K562 (cell line): ENCODE data around the gene PAQR6. TPM values are rescaled to one million over a fixed set of nuclear protein-coding genes. Genes with fewer than 3 reads are reported as not detected.

ENCODE experiments used
- SIN3A ChIP-seq, 2 experiments: fragments of 150-350 bp in 1 of 2; IDR thresholded peaks; 2 replicates each; pipeline ENCODE4 v1.6.1; 2011 to 2016; ENCODE audit warnings: borderline replicate concordance in 2 of 2, low read depth in 2 of 2, low read length in 2 of 2, mild to moderate bottlenecking in 2 of 2, moderate library complexity in 2 of 2; ENCODE audit not compliant: control insufficient read depth in 1 of 2
- polyA plus RNA-seq, 8 experiments: library from polyadenylated mRNA; depleted of rRNA in 4 of 8; stranded (reverse) in 5 of 8; unstranded in 3 of 8; fragments of >200 nt; fragmentation: Nextera tagmentation in 2 of 8; fragmentation: Illumina TruSeq in 1 of 8; extraction: Ambion mirVana in 2 of 8; extraction: Trizol in 1 of 8; gene quantifications; 2 replicates each; pipeline versions ENCODE4 v1.2.1 to v1.2.3, GENCODE V29; 2011 to 2014; ENCODE audit warnings: inconsistent platforms in 1 of 8, missing spikeins in 1 of 8
- total RNA-seq, 7 experiments: library from RNA; depleted of rRNA in 6 of 7; stranded (reverse); fragments of >200 nt in 6 of 7; fragmentation: Illumina TruSeq in 2 of 7; extraction: Trizol in 2 of 7; gene quantifications; 2 replicates each; pipeline versions ENCODE4 v1.2.1 to v1.2.3, GENCODE V29; 2011 to 2021; ENCODE audit warnings: low replicate concordance in 1 of 7

PAQR6 gene
- total and polyA plus RNA-seq, 9 of the 15 experiments (the other 6 are each of a cell fraction or from before 2014, with no cell fraction given): 0.07 to 1.8 (median 0.62) TPM

GRCh38 chr1:156193488-156194299 is 54.2 kb downstream of the PAQR6 start, which contains the start of gene SLC25A44 (continued):
- TF ChIP-seq SIN3A (IDR thresholded peaks at IDR 0.05; ENCODE audit: borderline replicate concordance in 2 of 2, control insufficient read depth in 1 of 2, low read depth in 2 of 2, low read length in 2 of 2): peak; percentile 52 to 82; a peak in 2 of 4 replicates

Other genes with a start within 250 kb of the PAQR6 start
Only the 7 nearest of the 17 such genes appear.
- 9.0 and 13.9 TPM in 2 replicates for gene SLC25A44, start 54.0 kb downstream of the PAQR6 start, total RNA-seq (2014; rRNA removed)
- gene SLC25A44, start 54.0 kb downstream of the PAQR6 start, total RNA-seq (2014; rRNA removed; fragmentation: Illumina TruSeq; extraction: Trizol): 11.9 and 12.2 TPM in 2 replicates
- 12.2 and 12.5 TPM in 2 replicates for gene SLC25A44, start 54.0 kb downstream of the PAQR6 start, total RNA-seq (2015; rRNA removed; fragmentation: Illumina TruSeq; extraction: Trizol)
- 12.7 and 16.2 TPM in 2 replicates for gene SLC25A44, start 54.0 kb downstream of the PAQR6 start, total RNA-seq (2021)
- gene SLC25A44, start 54.0 kb downstream of the PAQR6 start, polyA plus RNA-seq (2011; rRNA removed): 21.8 and 27.7 TPM in 2 replicates
- gene SLC25A44, start 54.0 kb downstream of the PAQR6 start, polyA plus RNA-seq (2014; fragmentation: Illumina TruSeq; extraction: Trizol): 22.8 and 25.2 TPM in 2 replicates
- 1 to 10 TPM; 4.4 to 7.5 TPM for gene SLC25A44, start 54.0 kb downstream of the PAQR6 start, polyA plus RNA-seq (2014; fragmentation: Nextera tagmentation; extraction: Ambion mirVana)
- 11.2 and 12.8 TPM in 2 replicates for gene SLC25A44, start 54.0 kb downstream of the PAQR6 start, polyA plus RNA-seq (2014; rRNA removed)
- gene PMF1, start 35.0 kb downstream of the PAQR6 start, total RNA-seq (2014; rRNA removed): 88.4 and 88.8 TPM in 2 replicates
- 44.2 and 50.3 TPM in 2 replicates for gene PMF1, start 35.0 kb downstream of the PAQR6 start, total RNA-seq (2014; rRNA removed; fragmentation: Illumina TruSeq; extraction: Trizol)
- 61.5 and 63.0 TPM in 2 replicates for gene PMF1, start 35.0 kb downstream of the PAQR6 start, total RNA-seq (2015; rRNA removed; fragmentation: Illumina TruSeq; extraction: Trizol)
- 69.8 and 71.0 TPM in 2 replicates for gene PMF1, start 35.0 kb downstream of the PAQR6 start, total RNA-seq (2021)
- gene PMF1, start 35.0 kb downstream of the PAQR6 start, polyA plus RNA-seq (2011; rRNA removed): 74.1 and 79.0 TPM in 2 replicates
- gene PMF1, start 35.0 kb downstream of the PAQR6 start, polyA plus RNA-seq (2014; fragmentation: Illumina TruSeq; extraction: Trizol): 80.5 and 82.2 TPM in 2 replicates
- 10 to 100 TPM in 1 of 2 experiments, 1 to 10 TPM in 1; 9.4 to 18.9 TPM for gene PMF1, start 35.0 kb downstream of the PAQR6 start, polyA plus RNA-seq (2014; fragmentation: Nextera tagmentation; extraction: Ambion mirVana)
- gene PMF1, start 35.0 kb downstream of the PAQR6 start, polyA plus RNA-seq (2014; rRNA removed): 89.5 and 92.9 TPM in 2 replicates
- gene BGLAP, start 5.9 kb downstream of the PAQR6 start, total RNA-seq (2014; rRNA removed): 0.23 and 0.82 TPM in 2 replicates
- gene BGLAP, start 5.9 kb downstream of the PAQR6 start, total RNA-seq (2014; rRNA removed; fragmentation: Illumina TruSeq; extraction: Trizol): 0.15 TPM in 1 of 2 replicates, not detected in the other
- 0.33 and 0.49 TPM in 2 replicates for gene BGLAP, start 5.9 kb downstream of the PAQR6 start, total RNA-seq (2015; rRNA removed; fragmentation: Illumina TruSeq; extraction: Trizol)
- gene BGLAP, start 5.9 kb downstream of the PAQR6 start, total RNA-seq (2021): 0.22 and 1.2 TPM in 2 replicates
- 0.54 and 0.92 TPM in 2 replicates for gene BGLAP, start 5.9 kb downstream of the PAQR6 start, polyA plus RNA-seq (2011; rRNA removed)
- gene BGLAP, start 5.9 kb downstream of the PAQR6 start, polyA plus RNA-seq (2014; fragmentation: Illumina TruSeq; extraction: Trizol): not detected in 2 replicates
- not detected for gene BGLAP, start 5.9 kb downstream of the PAQR6 start, polyA plus RNA-seq (2014; fragmentation: Nextera tagmentation; extraction: Ambion mirVana)
- gene BGLAP, start 5.9 kb downstream of the PAQR6 start, polyA plus RNA-seq (2014; rRNA removed): 1.4 and 1.6 TPM in 2 replicates
- 56.0 and 71.6 TPM in 2 replicates for gene SMG5, start 34.8 kb upstream of the PAQR6 start, total RNA-seq (2014; rRNA removed)
- gene SMG5, start 34.8 kb upstream of the PAQR6 start, total RNA-seq (2014; rRNA removed; fragmentation: Illumina TruSeq; extraction: Trizol): 33.1 and 41.4 TPM in 2 replicates
- gene SMG5, start 34.8 kb upstream of the PAQR6 start, total RNA-seq (2015; rRNA removed; fragmentation: Illumina TruSeq; extraction: Trizol): 53.1 and 53.7 TPM in 2 replicates
- gene SMG5, start 34.8 kb upstream of the PAQR6 start, total RNA-seq (2021): 78.4 and 85.9 TPM in 2 replicates
- 41.4 and 53.9 TPM in 2 replicates for gene SMG5, start 34.8 kb upstream of the PAQR6 start, polyA plus RNA-seq (2011; rRNA removed)
- gene SMG5, start 34.8 kb upstream of the PAQR6 start, polyA plus RNA-seq (2014; fragmentation: Illumina TruSeq; extraction: Trizol): 69.4 and 69.7 TPM in 2 replicates
- gene SMG5, start 34.8 kb upstream of the PAQR6 start, polyA plus RNA-seq (2014; fragmentation: Nextera tagmentation; extraction: Ambion mirVana): 1 to 10 TPM; 1.4 to 1.6 TPM
- gene SMG5, start 34.8 kb upstream of the PAQR6 start, polyA plus RNA-seq (2014; rRNA removed): 53.0 and 58.7 TPM in 2 replicates
- 3.8 and 6.9 TPM in 2 replicates for gene TMEM79, start 36.3 kb upstream of the PAQR6 start, total RNA-seq (2014; rRNA removed)
- gene TMEM79, start 36.3 kb upstream of the PAQR6 start, total RNA-seq (2014; rRNA removed; fragmentation: Illumina TruSeq; extraction: Trizol): 2.1 and 2.6 TPM in 2 replicates
- 5.1 and 5.4 TPM in 2 replicates for gene TMEM79, start 36.3 kb upstream of the PAQR6 start, total RNA-seq (2015; rRNA removed; fragmentation: Illumina TruSeq; extraction: Trizol)
- gene TMEM79, start 36.3 kb upstream of the PAQR6 start, total RNA-seq (2021): 6.8 and 7.2 TPM in 2 replicates
- 4.0 and 4.8 TPM in 2 replicates for gene TMEM79, start 36.3 kb upstream of the PAQR6 start, polyA plus RNA-seq (2011; rRNA removed)
- 5.6 and 5.7 TPM in 2 replicates for gene TMEM79, start 36.3 kb upstream of the PAQR6 start, polyA plus RNA-seq (2014; fragmentation: Illumina TruSeq; extraction: Trizol)
- 1 to 10 TPM in 1 of 2 experiments, under 1 TPM in 1; 0.69 to 1.2 TPM for gene TMEM79, start 36.3 kb upstream of the PAQR6 start, polyA plus RNA-seq (2014; fragmentation: Nextera tagmentation; extraction: Ambion mirVana)
- gene TMEM79, start 36.3 kb upstream of the PAQR6 start, polyA plus RNA-seq (2014; rRNA removed): 6.1 and 8.3 TPM in 2 replicates
- 25.7 and 27.0 TPM in 2 replicates for gene GLMP, start 47.6 kb upstream of the PAQR6 start, total RNA-seq (2014; rRNA removed)
- 10.1 and 12.8 TPM in 2 replicates for gene GLMP, start 47.6 kb upstream of the PAQR6 start, total RNA-seq (2014; rRNA removed; fragmentation: Illumina TruSeq; extraction: Trizol)
- 18.5 and 19.7 TPM in 2 replicates for gene GLMP, start 47.6 kb upstream of the PAQR6 start, total RNA-seq (2015; rRNA removed; fragmentation: Illumina TruSeq; extraction: Trizol)
- 22.7 and 23.7 TPM in 2 replicates for gene GLMP, start 47.6 kb upstream of the PAQR6 start, total RNA-seq (2021)
- gene GLMP, start 47.6 kb upstream of the PAQR6 start, polyA plus RNA-seq (2011; rRNA removed): 8.3 and 15.5 TPM in 2 replicates
- gene GLMP, start 47.6 kb upstream of the PAQR6 start, polyA plus RNA-seq (2014; fragmentation: Illumina TruSeq; extraction: Trizol): 28.2 and 29.1 TPM in 2 replicates
- gene GLMP, start 47.6 kb upstream of the PAQR6 start, polyA plus RNA-seq (2014; fragmentation: Nextera tagmentation; extraction: Ambion mirVana): 10 to 100 TPM; 11.0 to 22.4 TPM
- gene GLMP, start 47.6 kb upstream of the PAQR6 start, polyA plus RNA-seq (2014; rRNA removed): 21.7 and 24.5 TPM in 2 replicates
- not detected in 2 replicates for gene VHLL, start 51.3 kb upstream of the PAQR6 start, total RNA-seq (2014; rRNA removed)
- not detected in 2 replicates for gene VHLL, start 51.3 kb upstream of the PAQR6 start, total RNA-seq (2014; rRNA removed; fragmentation: Illumina TruSeq; extraction: Trizol)
- gene VHLL, start 51.3 kb upstream of the PAQR6 start, total RNA-seq (2015; rRNA removed; fragmentation: Illumina TruSeq; extraction: Trizol): not detected in 2 replicates
- not detected in 2 replicates for gene VHLL, start 51.3 kb upstream of the PAQR6 start, total RNA-seq (2021)
- gene VHLL, start 51.3 kb upstream of the PAQR6 start, polyA plus RNA-seq (2011; rRNA removed): not detected in 2 replicates
- not detected in 2 replicates for gene VHLL, start 51.3 kb upstream of the PAQR6 start, polyA plus RNA-seq (2014; fragmentation: Illumina TruSeq; extraction: Trizol)
- not detected for gene VHLL, start 51.3 kb upstream of the PAQR6 start, polyA plus RNA-seq (2014; fragmentation: Nextera tagmentation; extraction: Ambion mirVana)
- not detected in 2 replicates for gene VHLL, start 51.3 kb upstream of the PAQR6 start, polyA plus RNA-seq (2014; rRNA removed)